Measurements from ENCODE around the gene MYL7. TPM values are rescaled to one million over a fixed set of nuclear protein-coding genes. Genes with fewer than 3 reads are reported as not detected.
"Not testable (repeated sequence)": the region's sequence is repeated elsewhere in the genome, so short reads cannot be mapped to it uniquely, and the experiment has no call there.

Gene MYL7
- polyA plus RNA-seq (ENCODE audit: insufficient read length): 1.4 TPM
- long read RNA-seq, donor 1, partial matches to known transcripts: 0 of 1 reads
- long read RNA-seq, donor 1, other reads (novel, unspliced or antisense): 0 of 1 reads
- long read RNA-seq, donor 2: 0 reads
- long read RNA-seq, donor 3: 0 reads
- long read RNA-seq, donor 4: 0 reads
- long read RNA-seq, donor 5: 0 reads
- long read RNA-seq, donor 6: 0 reads
- long read RNA-seq, donor 7: 0 reads
- long read RNA-seq, donor 8, partial matches to known transcripts: 0 of 1 reads
- long read RNA-seq, donor 8, other reads (novel, unspliced or antisense): 0 of 1 reads

GRCh38 chr7:44141221-44141850 lies at the start of gene MYL7:
Gene MYL7 (minus strand): TSS chr7:44141332. CDS start chr7:44141305, 27 bp downstream.
- no peak for DNase-seq

GRCh38 chr7:44189993-44190872 lies 49.1 kb upstream of the MYL7 start:
- no peak for DNase-seq

- DNase-seq: peak; percentile 55
These were observed 48.3 kb upstream of the MYL7 start, which contains the start of gene GCK for GRCh38 chr7:44189286-44189992. Gene GCK (minus strand): TSS chr7:44189439. CDS start chr7:44188953, 486 bp downstream.

- no peak for DNase-seq
These were observed 47.5 kb upstream of the MYL7 start for GRCh38 chr7:44188480-44189225.

GRCh38 chr7:44187636-44188416 lies 46.7 kb upstream of the MYL7 start:
- no peak for DNase-seq

- no peak for DNase-seq
These were observed 45.6 kb upstream of the MYL7 start for GRCh38 chr7:44186736-44187135.

- DNase-seq: no peak
These were observed 44.6 kb upstream of the MYL7 start for GRCh38 chr7:44185729-44186128.

- no peak for DNase-seq
These were observed 43.8 kb upstream of the MYL7 start for GRCh38 chr7:44184873-44185446.

GRCh38 chr7:44184206-44184872 lies 43.2 kb upstream of the MYL7 start:
- no peak for DNase-seq

GRCh38 chr7:44183386-44183785 lies 42.3 kb upstream of the MYL7 start:
- no peak for DNase-seq

GRCh38 chr7:44182827-44183226 lies 41.7 kb upstream of the MYL7 start:
- no peak for DNase-seq

- DNase-seq: no peak
These were observed 39.5 kb upstream of the MYL7 start for GRCh38 chr7:44180631-44181030.

GRCh38 chr7:44177570-44178131 lies 36.5 kb upstream of the MYL7 start:
- no peak for DNase-seq

- no peak for DNase-seq
These were observed 35.4 kb upstream of the MYL7 start for GRCh38 chr7:44176486-44176885.

- DNase-seq: no peak
These were observed 34.6 kb upstream of the MYL7 start for GRCh38 chr7:44175730-44176129.

GRCh38 chr7:44174694-44174948 lies 33.5 kb upstream of the MYL7 start:
- not testable (repeated sequence) for DNase-seq

- no peak for DNase-seq
These were observed 33.0 kb upstream of the MYL7 start for GRCh38 chr7:44173911-44174693.

- no peak for DNase-seq
These were observed 31.8 kb upstream of the MYL7 start for GRCh38 chr7:44172803-44173424.
